ENCODE results near the gene RFT1.

DNA sequence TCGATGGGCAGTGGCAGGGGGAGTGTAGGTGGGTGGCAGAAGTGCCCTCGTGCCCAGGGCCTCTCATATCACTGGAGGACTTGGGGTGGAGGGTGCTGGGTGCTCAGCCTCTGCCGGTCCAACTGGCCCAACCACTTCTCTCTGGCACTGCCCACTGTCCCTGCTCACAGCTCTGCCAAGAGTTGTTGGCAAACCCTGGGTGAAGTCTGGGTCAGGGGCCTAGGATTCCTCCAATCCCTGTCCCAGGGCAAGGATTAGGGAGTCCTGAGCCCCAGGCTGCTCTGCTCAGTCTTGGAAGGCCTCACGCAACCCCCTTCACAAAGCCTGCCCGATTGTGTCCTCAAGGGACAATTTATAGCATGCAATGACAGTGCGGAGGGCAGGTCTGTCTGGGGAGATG lies 25.5 kb upstream of the RFT1 start:
- TF ChIP-seq, protein P1, sequence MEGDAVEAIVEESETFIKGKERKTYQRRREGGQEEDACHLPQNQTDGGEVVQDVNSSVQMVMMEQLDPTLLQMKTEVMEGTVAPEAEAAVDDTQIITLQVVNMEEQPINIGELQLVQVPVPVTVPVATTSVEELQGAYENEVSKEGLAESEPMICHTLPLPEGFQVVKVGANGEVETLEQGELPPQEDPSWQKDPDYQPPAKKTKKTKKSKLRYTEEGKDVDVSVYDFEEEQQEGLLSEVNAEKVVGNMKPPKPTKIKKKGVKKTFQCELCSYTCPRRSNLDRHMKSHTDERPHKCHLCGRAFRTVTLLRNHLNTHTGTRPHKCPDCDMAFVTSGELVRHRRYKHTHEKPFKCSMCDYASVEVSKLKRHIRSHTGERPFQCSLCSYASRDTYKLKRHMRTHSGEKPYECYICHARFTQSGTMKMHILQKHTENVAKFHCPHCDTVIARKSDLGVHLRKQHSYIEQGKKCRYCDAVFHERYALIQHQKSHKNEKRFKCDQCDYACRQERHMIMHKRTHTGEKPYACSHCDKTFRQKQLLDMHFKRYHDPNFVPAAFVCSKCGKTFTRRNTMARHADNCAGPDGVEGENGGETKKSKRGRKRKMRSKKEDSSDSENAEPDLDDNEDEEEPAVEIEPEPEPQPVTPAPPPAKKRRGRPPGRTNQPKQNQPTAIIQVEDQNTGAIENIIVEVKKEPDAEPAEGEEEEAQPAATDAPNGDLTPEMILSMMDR (IDR thresholded peaks at IDR 0.05): no peak
- TF ChIP-seq POLR2A (IDR thresholded peaks at IDR 0.05) (no peak), EP300 (IDR thresholded peaks at IDR 0.05) (no peak)
